IPS DF 4.7 (cell line): ENCODE data around the gene SPSB3.
"Not testable (repeated sequence)": the region's sequence is repeated elsewhere in the genome, so short reads cannot be mapped to it uniquely, and the experiment has no call there.

Source experiments
- DNase-seq: peaks from one replicate; pipeline ENCODE4 v3.0.0-alpha.2; 2013; ENCODE audit warnings: low spot score; ENCODE audit errors: extremely low read depth

Gene SPSB3

DNA sequence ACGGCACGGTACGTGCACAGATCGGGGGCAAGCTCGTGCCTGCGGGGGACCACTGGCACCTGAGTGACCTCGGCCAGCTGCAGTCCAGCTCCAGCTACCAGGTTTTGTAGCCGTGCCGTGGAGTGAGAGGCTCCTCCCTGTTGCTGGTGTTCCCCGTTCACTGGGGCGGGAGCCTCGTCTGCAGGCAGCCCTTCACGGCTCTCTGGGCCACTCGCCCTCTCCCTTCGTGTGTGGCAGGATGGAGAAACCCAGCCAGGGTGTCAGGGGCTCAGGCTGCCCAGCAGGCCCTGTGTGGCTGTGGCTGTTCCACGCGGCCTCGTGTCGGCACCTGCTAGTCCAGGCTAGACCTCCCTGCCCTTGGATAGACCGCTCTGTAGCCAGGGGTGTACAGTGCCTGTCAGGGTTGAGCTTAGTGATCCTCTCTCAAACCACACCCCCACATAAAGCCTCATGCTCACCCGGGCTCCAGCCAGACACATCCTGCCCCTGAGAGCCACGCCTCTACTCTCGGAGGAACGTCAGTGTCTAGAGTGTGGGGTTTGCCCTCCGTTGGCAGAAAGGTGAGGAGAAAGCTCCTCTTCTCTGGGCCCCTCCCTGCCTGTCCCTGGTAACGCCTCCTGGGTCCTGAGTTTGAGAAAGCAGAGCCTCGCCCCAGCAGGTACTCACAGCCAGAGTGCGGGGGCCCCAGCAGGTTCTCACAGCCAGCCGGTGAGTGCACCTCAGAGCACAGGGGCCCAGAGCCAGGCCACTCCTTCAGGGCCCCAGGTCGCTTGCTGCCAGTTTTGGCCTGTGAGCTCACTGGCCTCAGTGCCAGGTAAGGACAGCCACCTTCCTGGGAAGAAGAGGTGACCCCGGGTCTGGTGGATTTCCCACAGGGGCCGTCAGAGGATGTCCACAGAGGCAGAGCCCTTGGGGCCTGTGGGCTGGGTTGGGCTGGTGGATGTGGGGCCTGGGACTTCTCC, 38.7 kb downstream of the SPSB3 start:
- DNase-seq = no peak

- no peak for DNase-seq
These were observed 40.7 kb downstream of the SPSB3 start for GRCh38 chr16:1741553-1742165.

- no peak for DNase-seq
These were observed 41.4 kb downstream of the SPSB3 start for GRCh38 chr16:1740781-1741490.

- no peak for DNase-seq
These were observed 42.1 kb downstream of the SPSB3 start for GRCh38 chr16:1740234-1740633.

DNA sequence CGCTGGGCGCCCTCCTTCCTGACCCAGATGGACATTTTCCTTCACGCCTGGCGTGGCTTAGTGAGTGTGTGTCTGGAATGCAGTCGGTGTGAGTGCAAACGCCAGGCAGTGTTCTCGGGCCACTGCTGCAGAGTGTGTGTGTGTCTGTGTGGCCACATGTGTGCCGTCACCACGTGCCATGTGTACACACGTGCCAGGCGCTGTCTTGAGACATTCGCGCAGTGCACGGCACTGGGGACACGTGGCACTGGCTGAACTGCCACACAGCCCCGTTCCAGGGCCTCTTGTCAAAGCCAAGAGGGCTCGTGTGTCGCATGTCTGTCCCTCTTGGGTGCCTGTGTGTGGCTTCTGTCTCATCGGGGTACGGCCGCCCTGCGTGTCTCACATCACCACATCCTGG, 47.6 kb downstream of the SPSB3 start:
- DNase-seq = no peak

- no peak for DNase-seq
These were observed 48.2 kb downstream of the SPSB3 start for GRCh38 chr16:1734123-1734522.

- DNase-seq = not testable (repeated sequence)
These were observed 49.8 kb downstream of the SPSB3 start for GRCh38 chr16:1732551-1732987.

DNA sequence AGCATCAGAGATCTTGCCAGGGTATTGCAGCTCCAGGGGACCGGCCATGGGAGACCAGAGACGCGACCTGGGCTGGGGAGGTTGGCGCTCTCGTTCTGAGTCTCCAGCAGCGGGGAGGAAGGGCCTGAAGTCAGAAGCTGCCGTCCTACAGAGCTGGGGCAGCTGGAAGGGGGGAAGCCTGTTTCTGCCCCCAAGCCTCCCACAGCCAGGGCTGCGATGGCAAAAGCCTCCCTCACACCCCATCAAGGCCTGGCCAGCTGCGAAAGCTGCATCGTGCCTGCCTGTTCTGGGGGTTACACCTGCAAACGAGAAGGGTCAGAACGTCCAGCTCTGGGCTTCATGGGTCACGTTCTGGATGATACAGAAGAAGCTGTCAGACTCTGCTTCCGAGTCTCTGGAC, 50.3 kb downstream of the SPSB3 start:
- DNase-seq = no peak

GRCh38 chr16:1731603-1732002, 50.8 kb downstream of the SPSB3 start:
- DNase-seq = no peak

GRCh38 chr16:1731073-1731472, 51.3 kb downstream of the SPSB3 start:
- DNase-seq = no peak

DNA sequence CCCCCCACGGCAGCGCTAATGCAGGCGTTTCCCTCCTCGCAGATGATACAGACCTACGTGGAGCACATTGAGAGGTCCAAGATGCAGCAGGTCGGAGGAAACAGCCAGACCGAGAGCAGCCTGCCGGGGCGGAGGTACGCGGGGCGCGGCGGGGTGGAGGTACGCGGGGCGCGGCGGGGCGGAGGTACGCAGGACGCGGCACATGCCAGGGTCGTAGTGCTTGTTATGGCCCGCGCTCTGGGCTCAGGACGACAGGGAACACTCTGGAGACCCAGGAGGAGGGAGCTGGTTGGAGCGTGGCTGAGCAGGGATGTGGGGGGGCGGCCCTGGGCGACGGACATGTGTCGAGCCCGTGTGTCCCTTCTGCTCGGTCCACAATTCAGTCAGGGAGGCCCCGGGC, 52.9 kb downstream of the SPSB3 start:
- DNase-seq = no peak

DNA sequence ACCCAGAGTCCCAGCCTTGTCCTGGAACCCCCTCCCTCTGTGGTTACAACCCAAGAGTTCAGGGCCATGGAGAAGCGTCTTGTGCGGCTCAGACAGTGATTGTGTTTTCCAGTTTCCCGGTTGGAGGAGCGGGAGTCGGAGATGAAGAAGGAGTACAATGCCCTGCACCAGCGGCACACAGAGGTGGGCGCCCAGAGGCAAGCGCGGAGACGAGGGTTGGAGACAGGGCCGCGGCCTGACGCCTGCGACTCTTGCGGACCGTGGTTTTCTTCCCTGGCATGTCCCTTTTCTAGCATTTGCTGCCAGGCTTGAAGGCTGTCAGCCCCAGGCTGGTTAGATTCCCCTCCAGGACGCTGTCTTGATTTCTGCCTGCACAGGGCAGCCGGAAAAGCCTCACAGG, 53.3 kb downstream of the SPSB3 start:
- no peak for DNase-seq

- DNase-seq = no peak
These were observed 54.4 kb downstream of the SPSB3 start for GRCh38 chr16:1727651-1728624.
